Kidney (tissue), 14 donors: Measurements from ENCODE around the gene ETS1. TPM values are rescaled to one million over a fixed set of nuclear protein-coding genes. Genes with fewer than 3 reads are reported as not detected.

ENCODE experiments used
- DNase-seq, 5 donors: peaks; one replicate each; pipeline ENCODE4 v3.0.0-alpha.2; 2013 to 2020
- FAIRE-seq: peaks from 2 replicates; lab custom pipeline; 2012; peaks lifted over from hg19 to GRCh38; lab: Jason Lieb, UNC
- H3K27ac ChIP-seq, 2 donors: one replicate each; pipeline ENCODE4 v1.7.0; 2013; ENCODE audit warnings: low read depth in 2 of 2, low read length in 2 of 2, inconsistent platforms in 1 of 2
- H3K27me3 ChIP-seq: one replicate; pipeline ENCODE4 v1.7.1; 2013; ENCODE audit warnings: low read length, inconsistent platforms; ENCODE audit not compliant: control insufficient read depth, insufficient read depth
- H3K36me3 ChIP-seq, 3 donors: one replicate each; pipeline versions ENCODE4 v1.7.0 to v1.7.1; 2013; ENCODE audit warnings: low read length in 3 of 3, control low read depth in 1 of 3, inconsistent platforms in 1 of 3; ENCODE audit not compliant: insufficient read depth in 3 of 3, control insufficient read depth in 2 of 3
- H3K4me1 ChIP-seq, 3 donors: one replicate each; pipeline versions ENCODE4 v1.7.0 to v1.7.1; 2013; ENCODE audit warnings: low read length in 3 of 3, inconsistent platforms in 1 of 3, low read depth in 1 of 3; ENCODE audit not compliant: control insufficient read depth in 2 of 3, insufficient read depth in 2 of 3
- H3K4me3 ChIP-seq, 3 donors: one replicate each; pipeline versions ENCODE4 v1.7.0 to v1.8.1; 2013; ENCODE audit warnings: low read length in 3 of 3, control low read depth in 1 of 3, inconsistent platforms in 1 of 3
- H3K9ac ChIP-seq, 3 donors: one replicate each; pipeline versions ENCODE4 v1.7.0 to v1.7.1; 2013; ENCODE audit warnings: low read length in 3 of 3, control low read depth in 1 of 3, inconsistent platforms in 1 of 3
- H3K9me3 ChIP-seq, 3 donors: one replicate each; pipeline versions ENCODE4 v1.7.0 to v1.7.1; 2013; ENCODE audit warnings: low read length in 3 of 3, control low read depth in 1 of 3, inconsistent platforms in 1 of 3; ENCODE audit not compliant: control insufficient read depth in 2 of 3, insufficient read depth in 1 of 3
- CTCF ChIP-seq: IDR thresholded peaks from 3 replicates; pipeline ENCODE4 v1.5.1; 2012; ENCODE audit warnings: mild to moderate bottlenecking, moderate library complexity, borderline replicate concordance; ENCODE audit not compliant: insufficient read depth; ENCODE audit errors: extremely low read depth
- intact Hi-C: fragments of 100-400 bp; cut with DNase I; formaldehyde crosslinking; loops from one replicate; pipeline ENCODE4 v1.11.1; 2022
- polyA plus RNA-seq: library from polyadenylated mRNA; stranded (reverse); fragments of 350-450 nt; fragmentation: Illumina TruSeq; extraction: RNeasy Lipid Tissue Mini Kit (QIAGEN cat#74804); gene quantifications from one replicate; pipeline ENCODE4 v1.2.3, GENCODE V29; 2014; ENCODE audit warnings: low read depth, low replicate concordance; ENCODE audit not compliant: insufficient read depth
- total RNA-seq: library from RNA; stranded (reverse); fragmentation: NEBNext Ultra II Directional; extraction: Animal tissue kit (Norgen Biotek cat#: 25700); gene quantifications from one replicate; pipeline ENCODE4 v1.2.1, GENCODE V29; 2021
- donor health status: control.
- donor health status: control.
- donor health status: control.
- donor health status: control.
- donor health status: control.
- donor health status: DM: yes; HTN: yes; CAD: no.
- donor health status: Normal renal cell carcinoma (clear cell type).

Gene ETS1
- total and polyA plus RNA-seq, 2 donors from 2014 or later, result 23.5 to 124 TPM

- no peaks in the 10 kb centered on the region for H3K27me3 ChIP-seq
- H3K36me3 ChIP-seq, result no peaks in the 10 kb centered on the region
- no peaks in the 10 kb centered on the region for H3K9me3 ChIP-seq
- intact Hi-C loops, result no loop called here
- TF ChIP-seq CTCF, result no peak
- DNase-seq, result peak in 4 of 5 donors; percentile 74 to 88 (median 82)
- no peak overlapping the region for H3K27ac ChIP-seq
- no peak overlapping the region for H3K9ac ChIP-seq
- H3K4me1 ChIP-seq, result peaks cover 0 to 4% (median 0%) of the 10 kb centered on the region in 3 donors
- H3K4me3 ChIP-seq, result no peak overlapping the region
- FAIRE-seq, result no peak
These were observed 4.6 kb downstream of the ETS1 start for GRCh38 chr11:128582496-128583366.

- DNase-seq (no peak), FAIRE-seq (no peak)
- intact Hi-C loops, result no loop called here
- no peaks in the 10 kb centered on the region for H3K36me3 ChIP-seq
- no peaks in the 10 kb centered on the region for H3K27me3 ChIP-seq
- H3K27ac ChIP-seq, result no peak overlapping the region
- no peak overlapping the region for H3K4me3 ChIP-seq
- H3K9ac ChIP-seq, result no peak overlapping the region
- no peaks in the 10 kb centered on the region for H3K9me3 ChIP-seq
- peaks cover 0 to 6% (median 0%) of the 10 kb centered on the region in 3 donors for H3K4me1 ChIP-seq
- TF ChIP-seq CTCF, result no peak
These were observed 5.6 kb downstream of the ETS1 start for GRCh38 chr11:128581561-128582272.

- FAIRE-seq, result no peak
- no peak overlapping the region for H3K9ac ChIP-seq
- H3K27ac ChIP-seq, result no peak overlapping the region
- H3K4me1 ChIP-seq, result peaks cover 0 to 11% (median 3%) of the 10 kb centered on the region in 3 donors
- no peaks in the 10 kb centered on the region for H3K36me3 ChIP-seq
- no peaks in the 10 kb centered on the region for H3K27me3 ChIP-seq
- no peak for DNase-seq
- H3K4me3 ChIP-seq, result no peak overlapping the region
- intact Hi-C loops, result no loop called here
- no peaks in the 10 kb centered on the region for H3K9me3 ChIP-seq
- no peak for TF ChIP-seq CTCF
These were observed 6.7 kb downstream of the ETS1 start for GRCh38 chr11:128580612-128581011.
